ENCODE measurements around the gene TAF5L. TPM values are rescaled to one million over a fixed set of nuclear protein-coding genes. Genes with fewer than 3 reads are reported as not detected.

The TAF5L gene
- total and polyA plus RNA-seq, 2 of the 4 experiments (the other 2 are of a cell fraction): 17.9 to 18.6 TPM

DNA sequence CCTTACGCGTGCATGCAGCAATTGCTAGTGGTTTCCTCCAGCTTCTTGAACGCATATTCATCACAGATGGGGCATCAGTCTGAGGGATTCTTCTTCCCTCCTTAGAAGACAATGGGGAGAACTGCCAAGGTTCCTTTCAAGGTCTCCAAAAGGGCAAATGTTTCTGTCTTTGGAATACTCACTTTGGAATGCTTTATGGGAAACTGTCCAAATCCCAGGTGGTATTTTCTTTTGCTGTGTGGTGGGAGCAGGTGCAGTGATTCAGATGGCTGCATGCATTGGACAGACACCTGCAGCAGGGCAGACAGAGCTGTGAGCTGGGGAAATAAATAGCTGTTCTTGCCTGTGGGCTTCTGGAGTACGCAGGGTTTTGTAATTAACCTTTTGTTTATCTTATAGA, 40.7 kb upstream of the TAF5L start:
- Histone ChIP-seq H2AK5ac (ENCODE audit: low read depth, low read length) (no peak overlapping the region), H3K4me3 (ENCODE audit: insufficient read depth, low read depth, low read length) (no peak overlapping the region), H3K27me3 (ENCODE audit: control insufficient read depth, insufficient read depth, low read length) (no peaks in the 10 kb centered on the region), H2BK20ac (ENCODE audit: low read depth, low read length) (no peak overlapping the region), H2BK15ac (ENCODE audit: low read depth, low read length) (no peak overlapping the region), H3K56ac (ENCODE audit: extremely low read depth, insufficient read depth, low read length) (no peak overlapping the region), H2BK5ac (ENCODE audit: low read depth, low read length, poor library complexity, severe bottlenecking) (no peak overlapping the region), H3K36me3 (ENCODE audit: control insufficient read depth, insufficient read depth, low read length) (no peaks in the 10 kb centered on the region), H3K9me1 (ENCODE audit: insufficient read depth, low read length) (peaks cover 6% of the 10 kb centered on the region; the same call in 1 of the 2 replicates), H4K5ac (ENCODE audit: low read depth, low read length) (no peak overlapping the region), H3K9ac (ENCODE audit: low read depth, low read length) (no peak overlapping the region), H2AK9ac (replicated peaks; ENCODE audit: low read depth, low read length, poor library complexity) (no peak overlapping the region), H4K91ac (ENCODE audit: insufficient read depth, low read depth, low read length) (no peak overlapping the region), H3K27ac (ENCODE audit: insufficient read depth, low read length) (no peak overlapping the region), H2BK120ac (ENCODE audit: low read depth, low read length) (no peak overlapping the region), H3K4me1 (ENCODE audit: control insufficient read depth, insufficient read depth, low read length) (peaks cover 6% of the 10 kb centered on the region), H2AFZ (replicated peaks; ENCODE audit: low read length, poor library complexity) (no peak overlapping the region), H3K4ac (ENCODE audit: low read depth, low read length) (no peak overlapping the region), H3K14ac (replicated peaks; ENCODE audit: low read depth, low read length) (no peak overlapping the region), H3K4me2 (ENCODE audit: low read depth, low read length) (no peak overlapping the region), H3K23ac (ENCODE audit: low read depth, low read length) (no peak overlapping the region), H4K20me1 (ENCODE audit: insufficient read depth, low read length) (no peaks in the 10 kb centered on the region), H4K8ac (ENCODE audit: low read depth in 2 of 2, low read length in 2 of 2) (no peak overlapping the region), H3K18ac (ENCODE audit: low read depth, low read length) (no peak overlapping the region), H3K9me3 (ENCODE audit: control insufficient read depth, insufficient read depth, low read length) (no peaks in the 10 kb centered on the region), H3K79me1 (ENCODE audit: low read depth in 1 of 2, low read length in 2 of 2) (no peaks in the 10 kb centered on the region)
- no peak for ATAC-seq (ENCODE audit: low read depth)
- TF ChIP-seq, protein P1, sequence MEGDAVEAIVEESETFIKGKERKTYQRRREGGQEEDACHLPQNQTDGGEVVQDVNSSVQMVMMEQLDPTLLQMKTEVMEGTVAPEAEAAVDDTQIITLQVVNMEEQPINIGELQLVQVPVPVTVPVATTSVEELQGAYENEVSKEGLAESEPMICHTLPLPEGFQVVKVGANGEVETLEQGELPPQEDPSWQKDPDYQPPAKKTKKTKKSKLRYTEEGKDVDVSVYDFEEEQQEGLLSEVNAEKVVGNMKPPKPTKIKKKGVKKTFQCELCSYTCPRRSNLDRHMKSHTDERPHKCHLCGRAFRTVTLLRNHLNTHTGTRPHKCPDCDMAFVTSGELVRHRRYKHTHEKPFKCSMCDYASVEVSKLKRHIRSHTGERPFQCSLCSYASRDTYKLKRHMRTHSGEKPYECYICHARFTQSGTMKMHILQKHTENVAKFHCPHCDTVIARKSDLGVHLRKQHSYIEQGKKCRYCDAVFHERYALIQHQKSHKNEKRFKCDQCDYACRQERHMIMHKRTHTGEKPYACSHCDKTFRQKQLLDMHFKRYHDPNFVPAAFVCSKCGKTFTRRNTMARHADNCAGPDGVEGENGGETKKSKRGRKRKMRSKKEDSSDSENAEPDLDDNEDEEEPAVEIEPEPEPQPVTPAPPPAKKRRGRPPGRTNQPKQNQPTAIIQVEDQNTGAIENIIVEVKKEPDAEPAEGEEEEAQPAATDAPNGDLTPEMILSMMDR (conservative IDR thresholded peaks at IDR 0.05; ENCODE audit: low read depth, low read length): no peak
- TF ChIP-seq MAFK (IDR thresholded peaks at IDR 0.05; ENCODE audit: low read depth, low read length) (no peak), POLR2A (IDR thresholded peaks at IDR 0.05; ENCODE audit: low read depth, low read length) (no peak), RFX5 (IDR thresholded peaks at IDR 0.05; ENCODE audit: low read depth, low read length) (no peak), FOS (IDR thresholded peaks at IDR 0.05; ENCODE audit: low read depth, low read length) (no peak), MAZ (IDR thresholded peaks at IDR 0.05; ENCODE audit: borderline replicate concordance, low read depth, low read length) (no peak), RCOR1 (IDR thresholded peaks at IDR 0.05; ENCODE audit: insufficient replicate concordance, low read length) (no peak)
- TF ChIP-seq, protein P2, sequence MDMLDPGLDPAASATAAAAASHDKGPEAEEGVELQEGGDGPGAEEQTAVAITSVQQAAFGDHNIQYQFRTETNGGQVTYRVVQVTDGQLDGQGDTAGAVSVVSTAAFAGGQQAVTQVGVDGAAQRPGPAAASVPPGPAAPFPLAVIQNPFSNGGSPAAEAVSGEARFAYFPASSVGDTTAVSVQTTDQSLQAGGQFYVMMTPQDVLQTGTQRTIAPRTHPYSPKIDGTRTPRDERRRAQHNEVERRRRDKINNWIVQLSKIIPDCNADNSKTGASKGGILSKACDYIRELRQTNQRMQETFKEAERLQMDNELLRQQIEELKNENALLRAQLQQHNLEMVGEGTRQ (IDR thresholded peaks at IDR 0.05; ENCODE audit: low read depth, low read length): no peak
- dilution Hi-C loops (cut with HindIII; ENCODE audit: low sequenced_read_pairs, unreplicated experiment): no loop called here
- no CpG with 5 or more reads among the region's 4 CpGs for WGBS, 2 experiments (ENCODE audit: extremely low coverage in 2 of 2, insufficient read length in 1 of 2)
- no peak for DNase-seq
- BruUV-seq (replicated peaks): no TSS peak
- intact Hi-C loops (cut with micrococcal nuclease): loop anchor here (10.0 kb wide), 1 partner anchor 188 kb away; no protein-coding TSS in a partner anchor
- in situ Hi-C loops (cut with MboI; ENCODE audit: low sequenced_read_pairs): loop anchor here (10.0 kb wide), 1 partner anchor 648 kb away; no protein-coding TSS in a partner anchor
- CTCF ChIA-PET: interaction anchor here (0.6 kb wide), 1 partner anchor 258 kb away, joined by 3 read pairs; no protein-coding TSS in a partner anchor
- POLR2A ChIA-PET (ENCODE audit: unreplicated experiment): no interaction called here
